ENCODE measurements around the gene ARHGDIA.

GRCh38 chr17:81890447-81891302 is 19.5 kb upstream of the ARHGDIA start:
- TF ChIP-seq TAF1 (IDR thresholded peaks at IDR 0.05; ENCODE audit: low read depth, low read length): no peak
- TF ChIP-seq POLR2A (IDR thresholded peaks at IDR 0.05; ENCODE audit: low read depth, low read length): no peak

All from GM12891 (cell line).